Gastrocnemius medialis (tissue), 4 donors: ENCODE results near the gene BCAT1.

Source experiments
- POLR2A ChIP-seq, 2 donors: fragments of 450-650 bp; IDR thresholded peaks; one replicate each; pipeline ENCODE4 v1.6.1; 2017; ENCODE audit warnings: antibody characterized with exemption in 2 of 2, mild to moderate bottlenecking in 2 of 2, moderate library complexity in 2 of 2
- TF ChIP-seq, protein P1 (sequence below), 5 experiments: fragments of 450-650 bp in 3 of 5; fragments of 200-600 bp in 2 of 5; sonication (generic) in 2 of 5; IDR thresholded peaks in 4 of 5; conservative IDR thresholded peaks in 1 of 5; 1 replicate in 4 of 5; 2 replicates in 1 of 5; pipeline ENCODE4 v1.5.1; 2016 to 2019; ENCODE audit warnings: antibody characterized with exemption in 5 of 5, mild to moderate bottlenecking in 3 of 5, moderate library complexity in 3 of 5

DNA sequence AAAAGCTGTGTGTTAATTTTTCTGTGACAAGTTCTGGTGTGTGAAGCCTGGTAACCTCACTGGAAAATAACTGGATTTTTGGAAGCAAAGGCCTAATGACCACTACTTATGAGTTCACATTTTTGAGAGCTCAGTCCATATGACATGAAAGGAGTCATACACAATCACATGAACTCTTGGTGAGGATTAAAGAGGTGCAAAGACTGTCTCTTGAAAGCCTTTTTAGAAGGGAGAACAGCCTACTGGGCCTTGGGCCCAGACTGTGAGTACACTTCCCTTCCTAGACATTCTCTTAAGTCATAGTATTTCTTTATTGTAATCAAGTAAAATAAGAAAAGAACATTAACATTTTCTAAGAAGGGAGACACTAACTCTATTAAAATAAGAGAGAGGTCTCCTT is 176.1 kb downstream of the BCAT1 start:
- TF ChIP-seq, protein P1, sequence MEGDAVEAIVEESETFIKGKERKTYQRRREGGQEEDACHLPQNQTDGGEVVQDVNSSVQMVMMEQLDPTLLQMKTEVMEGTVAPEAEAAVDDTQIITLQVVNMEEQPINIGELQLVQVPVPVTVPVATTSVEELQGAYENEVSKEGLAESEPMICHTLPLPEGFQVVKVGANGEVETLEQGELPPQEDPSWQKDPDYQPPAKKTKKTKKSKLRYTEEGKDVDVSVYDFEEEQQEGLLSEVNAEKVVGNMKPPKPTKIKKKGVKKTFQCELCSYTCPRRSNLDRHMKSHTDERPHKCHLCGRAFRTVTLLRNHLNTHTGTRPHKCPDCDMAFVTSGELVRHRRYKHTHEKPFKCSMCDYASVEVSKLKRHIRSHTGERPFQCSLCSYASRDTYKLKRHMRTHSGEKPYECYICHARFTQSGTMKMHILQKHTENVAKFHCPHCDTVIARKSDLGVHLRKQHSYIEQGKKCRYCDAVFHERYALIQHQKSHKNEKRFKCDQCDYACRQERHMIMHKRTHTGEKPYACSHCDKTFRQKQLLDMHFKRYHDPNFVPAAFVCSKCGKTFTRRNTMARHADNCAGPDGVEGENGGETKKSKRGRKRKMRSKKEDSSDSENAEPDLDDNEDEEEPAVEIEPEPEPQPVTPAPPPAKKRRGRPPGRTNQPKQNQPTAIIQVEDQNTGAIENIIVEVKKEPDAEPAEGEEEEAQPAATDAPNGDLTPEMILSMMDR (IDR thresholded peaks at IDR 0.05 in 4 of 5, conservative IDR thresholded peaks at IDR 0.05 in 1 of 5) = no peak
- TF ChIP-seq POLR2A (IDR thresholded peaks at IDR 0.05) = no peak
